Adipose tissue (tissue), 3 donors: ENCODE data around the gene CD81. TPM values are rescaled to one million over a fixed set of nuclear protein-coding genes. Genes with fewer than 3 reads are reported as not detected.
"Not testable (repeated sequence)": the region's sequence is repeated elsewhere in the genome, so short reads cannot be mapped to it uniquely, and the experiment has no call there.

Experiments used
- H3K27ac ChIP-seq: one replicate; pipeline ENCODE4 v1.5.1; 2013; ENCODE audit warnings: low read depth, low read length
- WGBS, 3 donors: extraction: QIAGEN DNeasy Blood & Tissue Kit; methylation state at CpG; one replicate each; pipeline ENCODE4 v1.1.7; 2013; 5-methylcytosine and 5-hydroxymethylcytosine counted together
- polyA plus RNA-seq, 3 donors: library from polyadenylated mRNA; stranded (reverse); fragments of 200-250 nt; gene quantifications; one replicate each; pipeline ENCODE4 v1.2.3, GENCODE V29; 2013
- donor health status: healthy with polysubstance abuse.
- donor health status: Bipolar disorder and iron deficiency.
- donor health status: healthy.

The CD81 gene, protein sequence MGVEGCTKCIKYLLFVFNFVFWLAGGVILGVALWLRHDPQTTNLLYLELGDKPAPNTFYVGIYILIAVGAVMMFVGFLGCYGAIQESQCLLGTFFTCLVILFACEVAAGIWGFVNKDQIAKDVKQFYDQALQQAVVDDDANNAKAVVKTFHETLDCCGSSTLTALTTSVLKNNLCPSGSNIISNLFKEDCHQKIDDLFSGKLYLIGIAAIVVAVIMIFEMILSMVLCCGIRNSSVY
- polyA plus RNA-seq, result 1,000 to 10,000 TPM in 1 of 3 donors, 100 to 1,000 TPM in 2; 296 to 1,314 (median 632) TPM

DNA sequence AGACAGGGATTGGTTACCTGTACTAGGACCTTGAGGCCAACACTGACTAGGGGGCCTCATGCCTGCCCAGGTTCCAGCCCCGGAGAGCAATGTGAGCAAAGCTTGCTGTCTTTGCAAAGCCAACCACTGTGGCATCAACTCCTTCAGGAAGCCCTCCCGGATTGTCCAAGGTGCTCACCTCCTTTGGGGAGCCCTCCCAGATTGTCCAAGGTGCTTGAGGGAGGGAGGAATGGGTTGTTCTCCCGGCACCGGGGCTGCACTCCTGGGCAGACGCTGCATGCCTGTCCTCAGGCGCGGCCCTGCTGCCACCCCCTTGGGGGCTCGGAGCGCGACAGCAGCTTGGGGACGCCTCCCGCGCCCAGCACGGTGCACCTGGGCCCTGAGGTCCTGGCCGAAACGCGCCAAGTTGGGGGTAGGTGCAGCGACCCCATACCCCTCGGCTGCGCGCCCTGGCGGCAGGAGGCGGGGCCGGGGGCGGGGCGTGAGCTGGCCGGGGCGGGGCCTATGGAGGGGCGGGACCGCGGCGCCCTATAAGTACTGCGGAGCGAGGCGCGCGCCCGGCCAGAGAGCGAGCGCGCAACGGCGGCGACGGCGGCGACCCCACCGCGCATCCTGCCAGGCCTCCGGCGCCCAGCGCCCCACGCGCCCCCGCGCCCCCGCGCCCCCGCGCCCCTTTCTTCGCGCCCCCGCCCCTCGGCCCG, at the start of gene CD81:
TSS of gene CD81 (plus strand) at position 560 of the 701 bp plus-strand sequence. CDS start 240 bp downstream, outside the sequence.
- peak within 1 kb of the TSS; percentile 88 for H3K27ac ChIP-seq
- WGBS, 3 donors, result 8 to 20% (median 10%) methylated on average over 18 to 64 of the region's 65 CpGs

DNA sequence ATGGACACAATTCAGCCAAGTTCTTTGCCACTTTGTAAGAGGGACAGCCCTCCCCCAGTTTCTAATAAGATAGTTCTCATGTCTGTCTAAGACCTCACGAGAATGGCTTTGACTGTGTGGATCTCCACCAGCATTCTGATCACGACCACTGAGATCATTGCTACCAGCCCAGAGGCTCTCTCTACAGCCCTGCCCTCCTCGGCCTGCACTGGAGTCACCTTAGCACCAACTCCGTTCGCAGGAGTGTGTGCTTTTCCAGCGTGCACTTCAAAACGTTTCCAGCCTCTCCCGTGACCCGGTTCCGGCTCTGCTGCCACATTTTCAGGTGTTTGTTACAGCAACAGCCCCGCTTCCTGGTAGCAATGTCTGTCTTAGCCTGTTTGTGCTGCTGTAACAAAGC, 49.1 kb upstream of the CD81 start:
- no peak overlapping the region for H3K27ac ChIP-seq
- WGBS, 3 donors, result 90 to 92% (median 92%) methylated on average over 11 of the region's 11 CpGs

DNA sequence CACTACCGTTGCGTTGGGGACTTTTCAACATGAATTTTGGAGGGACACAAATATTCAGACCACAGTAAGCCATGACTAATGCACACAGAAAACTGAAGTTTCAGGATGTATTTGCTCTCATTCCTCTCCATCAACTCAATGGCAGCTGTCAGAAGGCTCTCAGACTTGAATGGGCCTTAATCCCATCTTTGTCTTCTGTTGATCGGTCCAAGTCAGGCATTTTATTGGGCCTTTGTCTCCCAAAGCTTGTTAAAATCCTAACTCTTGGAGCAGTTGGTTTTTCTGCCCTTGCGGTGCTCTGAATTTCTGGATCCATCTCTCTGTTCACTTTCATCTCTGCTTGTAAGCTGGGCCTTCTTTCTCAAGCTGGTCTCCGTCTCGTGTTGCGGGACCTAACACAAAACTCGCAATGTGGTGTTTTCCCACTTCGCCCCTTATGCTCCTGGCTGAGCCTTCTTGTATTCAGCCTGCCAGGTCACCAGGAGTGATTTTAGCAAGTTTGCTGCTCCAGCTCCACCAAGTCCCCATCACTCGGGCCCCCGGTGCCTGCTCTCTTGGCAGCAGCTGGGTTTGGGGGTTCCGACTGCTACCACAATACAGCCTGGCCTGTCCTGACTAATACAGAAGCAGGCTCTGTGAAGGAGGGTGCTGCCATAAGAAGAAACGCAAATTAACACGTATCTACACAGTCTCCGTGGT, 48.3 kb upstream of the CD81 start:
- WGBS, 3 donors, result 91 to 96% (median 94%) methylated on average over 15 of the region's 15 CpGs
- no peak overlapping the region for H3K27ac ChIP-seq

- no peak overlapping the region for H3K27ac ChIP-seq
- 89 to 92% (median 89%) methylated on average over 9 of the region's 9 CpGs for WGBS, 3 donors
Observed at GRCh38 chr11:2329551-2329950, 47.6 kb upstream of the CD81 start.

GRCh38 chr11:2330696-2331095, 46.4 kb upstream of the CD81 start:
- no peak overlapping the region for H3K27ac ChIP-seq
- WGBS, 3 donors, result 87 to 95% (median 90%) methylated on average over 6 of the region's 6 CpGs

DNA sequence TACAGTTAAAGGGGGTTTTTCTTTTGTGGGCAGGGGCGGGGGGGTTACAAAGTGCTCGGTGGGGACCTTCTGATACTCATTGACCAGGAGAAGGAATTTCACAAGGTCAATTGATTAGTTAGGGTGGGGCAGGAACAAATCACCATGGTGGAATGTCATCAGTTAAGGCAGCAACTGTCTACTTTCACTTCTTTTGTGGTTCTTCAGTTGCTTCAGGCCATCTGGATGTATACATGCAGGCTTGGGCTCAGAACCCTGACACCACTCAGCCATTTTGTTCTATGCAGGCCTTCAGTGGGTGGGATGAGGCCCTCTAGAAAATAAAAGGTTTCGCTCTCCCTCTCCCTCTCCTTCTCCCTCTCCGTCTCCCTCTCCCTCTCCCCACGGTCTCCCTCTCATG, 45.7 kb upstream of the CD81 start:
- WGBS, 3 donors, result 81 to 95% (median 93%) methylated on average over 5 of the region's 5 CpGs
- H3K27ac ChIP-seq, result no peak overlapping the region

DNA sequence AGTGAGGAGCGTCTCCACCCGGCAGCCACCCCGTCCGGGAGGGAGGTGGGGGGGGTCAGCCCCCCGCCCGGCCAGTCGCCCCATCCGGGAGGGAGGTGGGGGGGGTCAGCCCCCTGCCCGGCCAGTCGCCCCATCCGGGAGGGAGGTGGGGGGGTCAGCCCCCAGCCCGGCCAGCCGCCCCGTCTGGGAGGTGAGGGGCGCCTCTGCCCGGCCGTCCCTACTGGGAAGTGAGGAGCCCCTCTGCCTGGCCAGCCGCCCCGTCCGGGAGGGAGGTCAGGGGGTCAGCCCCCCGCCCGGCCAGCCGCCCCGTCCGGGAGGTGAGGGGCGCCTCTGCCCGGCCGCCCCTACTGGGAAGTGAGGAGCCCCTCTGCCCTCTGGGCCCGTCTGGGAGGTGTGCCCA, 44.5 kb upstream of the CD81 start:
- 88 to 91% (median 90%) methylated on average over 7 to 20 of the region's 29 CpGs for WGBS, 3 donors
- not testable (repeated sequence) for H3K27ac ChIP-seq

- not testable (repeated sequence) for H3K27ac ChIP-seq
- 47 to 76% (median 58%) methylated on average over 2 of the region's 4 CpGs for WGBS, 3 donors
Observed at GRCh38 chr11:2333486-2334205, 43.5 kb upstream of the CD81 start.

- H3K27ac ChIP-seq, result not testable (repeated sequence)
- WGBS, 3 donors, result 93 to 95% (median 95%) methylated on average over 17 to 18 of the region's 18 CpGs
Observed at GRCh38 chr11:2335286-2335685, 41.8 kb upstream of the CD81 start.

- H3K27ac ChIP-seq, result not testable (repeated sequence)
- 77 to 85% (median 83%) methylated on average over 8 of the region's 8 CpGs for WGBS, 3 donors
Observed at GRCh38 chr11:2338760-2339159, 38.4 kb upstream of the CD81 start.

DNA sequence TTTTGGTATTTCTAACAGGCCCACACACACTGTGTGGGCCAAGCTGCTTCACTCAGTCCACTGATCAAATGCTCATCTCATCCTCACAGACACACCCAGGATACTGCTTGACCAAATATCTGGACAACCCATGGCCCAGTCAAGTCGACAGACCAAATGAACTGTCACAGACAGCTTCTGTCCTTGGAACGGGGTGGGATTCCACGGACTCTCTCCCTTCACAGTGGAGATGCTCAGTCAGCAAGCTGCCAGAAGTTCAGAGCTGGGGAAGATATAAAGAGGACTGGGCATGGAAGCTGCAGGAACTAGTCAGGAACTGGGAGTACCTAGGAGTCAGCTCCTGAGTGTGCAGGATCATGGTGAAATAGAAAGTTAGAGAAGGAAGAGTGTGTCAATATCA, 34.6 kb upstream of the CD81 start:
- H3K27ac ChIP-seq, result no peak overlapping the region
- 88 to 95% (median 93%) methylated on average over 3 of the region's 3 CpGs for WGBS, 3 donors

GRCh38 chr11:2342981-2343380, 34.1 kb upstream of the CD81 start:
- WGBS, 3 donors, result 62 to 83% (median 77%) methylated on average over 5 of the region's 5 CpGs
- H3K27ac ChIP-seq, result no peak overlapping the region

- no peak overlapping the region for H3K27ac ChIP-seq
- WGBS, 3 donors, result 71 to 81% (median 72%) methylated on average over 4 of the region's 4 CpGs
Observed at GRCh38 chr11:2343502-2343901, 33.6 kb upstream of the CD81 start.

DNA sequence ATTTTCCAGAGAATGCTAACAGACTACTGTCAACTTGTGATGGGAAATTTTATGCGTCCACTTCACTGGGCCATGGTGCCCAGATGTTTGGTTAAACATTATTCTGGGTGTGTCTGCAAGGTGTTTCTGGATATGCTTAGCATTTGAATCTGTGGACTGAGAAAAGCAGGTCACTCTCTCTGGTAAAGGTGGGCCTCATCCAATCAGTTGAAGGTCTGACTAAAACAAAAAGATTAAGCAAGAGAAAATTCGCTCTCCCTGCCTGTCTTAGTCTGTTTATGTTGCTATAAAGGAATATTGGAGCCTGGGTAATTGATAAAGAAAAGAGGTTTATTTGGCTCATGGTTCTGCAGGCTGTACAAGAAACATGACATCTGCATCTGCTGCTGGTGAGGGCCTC, 32.1 kb upstream of the CD81 start:
- H3K27ac ChIP-seq, result no peak overlapping the region
- WGBS, 3 donors, result 81 to 92% (median 85%) methylated on average over 2 of the region's 2 CpGs

GRCh38 chr11:2346014-2346413, 31.1 kb upstream of the CD81 start:
- no peak overlapping the region for H3K27ac ChIP-seq
- WGBS, 3 donors, result 89 to 90% (median 89%) methylated on average over 4 of the region's 4 CpGs

DNA sequence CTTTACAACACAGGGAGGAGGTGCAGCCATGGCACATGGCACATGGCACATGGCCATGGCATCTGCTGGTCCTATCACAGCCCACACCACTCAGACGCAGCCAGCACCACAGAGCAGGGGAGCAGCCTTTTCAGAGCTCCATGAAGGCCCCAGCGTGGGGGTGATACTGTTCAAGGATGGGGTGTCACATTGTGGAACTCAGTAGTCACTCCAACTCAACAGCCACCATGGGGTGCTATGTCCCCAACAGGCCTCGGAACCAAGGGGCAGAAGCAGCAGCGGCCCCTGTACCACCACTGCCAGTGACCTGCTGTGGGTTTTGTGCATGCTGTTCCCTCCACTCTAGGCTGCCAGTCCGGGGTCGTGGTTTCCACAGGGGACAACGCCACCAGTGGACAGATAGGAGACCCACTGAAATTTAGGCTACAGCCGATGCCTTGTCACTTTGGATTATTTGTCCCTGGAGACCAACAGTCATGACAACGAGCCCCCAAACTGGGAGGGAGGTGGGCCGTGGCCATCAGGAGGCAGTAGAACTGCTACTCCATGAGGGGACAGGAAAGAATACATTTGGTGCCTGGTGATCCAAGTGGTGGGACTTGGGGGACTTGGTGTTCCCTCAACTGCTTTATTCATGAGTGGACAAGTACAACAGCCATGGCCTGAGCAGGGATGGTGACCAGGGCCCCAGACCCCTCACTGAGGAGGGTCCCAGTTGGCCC, 30.4 kb upstream of the CD81 start:
- no peak overlapping the region for H3K27ac ChIP-seq
- 81 to 86% (median 84%) methylated on average over 10 of the region's 10 CpGs for WGBS, 3 donors

GRCh38 chr11:2347308-2347830, 29.7 kb upstream of the CD81 start:
- WGBS, 3 donors, result 76 to 90% (median 89%) methylated on average over 9 of the region's 9 CpGs
- no peak overlapping the region for H3K27ac ChIP-seq

DNA sequence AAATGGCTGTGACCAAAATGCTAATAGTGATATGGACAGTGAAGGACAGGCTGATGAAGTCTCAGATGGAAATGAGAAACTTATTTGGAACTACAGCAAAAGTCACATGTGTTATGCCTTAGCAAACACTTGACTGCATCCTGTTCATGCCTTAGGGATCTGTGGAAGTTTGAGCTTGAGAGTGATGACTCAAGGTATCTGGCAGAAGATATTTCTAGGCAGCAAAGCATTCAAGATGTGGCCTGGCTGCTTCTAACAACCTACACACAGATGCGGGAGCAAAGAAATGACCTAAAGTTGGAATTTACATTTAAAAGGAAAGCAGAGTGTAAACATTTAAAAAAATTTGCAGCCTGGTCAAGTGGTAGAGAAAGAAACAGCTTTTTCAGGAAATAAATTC, 28.1 kb upstream of the CD81 start:
- WGBS, 3 donors, result 96 to 100% (median 100%) methylated on average over 1 of the region's 1 CpG
- no peak overlapping the region for H3K27ac ChIP-seq
